IMR-90 (cell line): Measurements from ENCODE around the gene SYT8. TPM values are rescaled to one million over a fixed set of nuclear protein-coding genes. Genes with fewer than 3 reads are reported as not detected.

Experiments
- ATAC-seq: fragments of 200-7000 bp; cut with Tn5 transposase; 2 replicates; pipeline ENCODE4 v1.9.1; 2020; ENCODE audit warnings: low read depth, mild to moderate bottlenecking, moderate library complexity
- BruUV-seq: library from RNA; stranded (reverse); fragments of 400-500 nt; replicated peaks from 2 replicates; lab custom pipeline; 2021; lab: Mats Ljungman, UMichigan
- CTCF ChIA-PET: fragments of 300-600 bp; formaldehyde crosslinking; extraction: SDS; loops from one replicate; lab custom pipeline; 2021; ENCODE audit warnings: antibody characterized with exemption; lab: Yijun Ruan, JAX
- POLR2A ChIA-PET: fragments of 300-600 bp; sonication (Branson Sonifier 250); formaldehyde crosslinking; loops from one replicate; lab custom pipeline; 2022; ENCODE audit warnings: antibody characterized with exemption; ENCODE audit not compliant: unreplicated experiment; lab: Charles Lee
- DNase-seq: peaks from one replicate; pipeline ENCODE4 v3.0.0; 2013
- H2AFZ ChIP-seq: replicated peaks from 2 replicates; pipeline ENCODE3; 2013; ENCODE audit warnings: low read length, mild to moderate bottlenecking; ENCODE audit not compliant: poor library complexity
- H2AK5ac ChIP-seq: 2 replicates; pipeline ENCODE4 v1.6.1; 2013; ENCODE audit warnings: low read depth, low read length, inconsistent platforms
- H2AK9ac ChIP-seq: replicated peaks from 2 replicates; pipeline ENCODE3; 2013; ENCODE audit warnings: mild to moderate bottlenecking, low read depth, low read length, moderate library complexity; ENCODE audit not compliant: poor library complexity
- H2BK120ac ChIP-seq: 2 replicates; pipeline ENCODE4 v1.6.1; 2013; ENCODE audit warnings: low read depth, low read length, inconsistent platforms
- H2BK15ac ChIP-seq: 3 replicates; pipeline ENCODE4 v1.6.1; 2013; ENCODE audit warnings: low read depth, low read length, inconsistent platforms
- H2BK20ac ChIP-seq: 2 replicates; pipeline ENCODE4 v1.6.1; 2013; ENCODE audit warnings: low read depth, mild to moderate bottlenecking, inconsistent platforms, low read length, moderate library complexity
- H2BK5ac ChIP-seq: 2 replicates; pipeline ENCODE4 v1.6.1; 2013; ENCODE audit warnings: mild to moderate bottlenecking, low read depth, low read length, inconsistent platforms; ENCODE audit not compliant: poor library complexity, severe bottlenecking
- H3K14ac ChIP-seq: replicated peaks from 2 replicates; pipeline ENCODE4 v1.6.1; 2013; ENCODE audit warnings: low read depth, low read length, inconsistent platforms
- H3K18ac ChIP-seq: 2 replicates; pipeline ENCODE4 v1.6.1; 2013; ENCODE audit warnings: low read depth, low read length, control low read depth
- H3K23ac ChIP-seq: 2 replicates; pipeline ENCODE4 v1.6.1; 2013; ENCODE audit warnings: low read depth, low read length, inconsistent platforms
- H3K27ac ChIP-seq: 2 replicates; pipeline ENCODE4 v1.5.1; 2013; ENCODE audit warnings: mild to moderate bottlenecking, control low read depth, low read length; ENCODE audit not compliant: insufficient read depth
- H3K27me3 ChIP-seq: 2 replicates; pipeline ENCODE4 v1.6.1; 2013; ENCODE audit warnings: low read length; ENCODE audit not compliant: control insufficient read depth, insufficient read depth
- H3K36me3 ChIP-seq: 2 replicates; pipeline ENCODE4 v1.6.1; 2013; ENCODE audit warnings: low read length, mixed read lengths; ENCODE audit not compliant: control insufficient read depth, insufficient read depth
- H3K4ac ChIP-seq: 2 replicates; pipeline ENCODE4 v1.6.1; 2013; ENCODE audit warnings: low read depth, low read length, inconsistent platforms
- H3K4me1 ChIP-seq: 2 replicates; pipeline ENCODE4 v1.6.1; 2013; ENCODE audit warnings: low read length, mixed read lengths; ENCODE audit not compliant: control insufficient read depth, insufficient read depth
- H3K4me2 ChIP-seq: 2 replicates; pipeline ENCODE4 v1.6.1; 2013; ENCODE audit warnings: low read depth, mild to moderate bottlenecking, control low read depth, low read length, moderate library complexity
- H3K4me3 ChIP-seq: 2 replicates; pipeline ENCODE4 v1.5.1; 2013; ENCODE audit warnings: low read depth, mild to moderate bottlenecking, control low read depth, low read length, moderate library complexity; ENCODE audit not compliant: insufficient read depth
- H3K56ac ChIP-seq: 2 replicates; pipeline ENCODE4 v1.6.1; 2013; ENCODE audit warnings: low read length, inconsistent platforms; ENCODE audit not compliant: insufficient read depth; ENCODE audit errors: extremely low read depth
- H3K79me1 ChIP-seq, 2 experiments: 2 replicates each; pipeline ENCODE4 v1.6.1; 2013; ENCODE audit warnings: low read length in 2 of 2, inconsistent platforms in 1 of 2, low read depth in 1 of 2
- H3K9ac ChIP-seq: 2 replicates; pipeline ENCODE4 v1.6.1; 2013; ENCODE audit warnings: low read depth, low read length, control low read depth
- H3K9me1 ChIP-seq: 2 replicates; pipeline ENCODE4 v1.6.1; 2013; ENCODE audit warnings: low read length, inconsistent platforms; ENCODE audit not compliant: insufficient read depth
- H3K9me3 ChIP-seq: 2 replicates; pipeline ENCODE4 v1.6.1; 2013; ENCODE audit warnings: low read length; ENCODE audit not compliant: control insufficient read depth, insufficient read depth
- H4K20me1 ChIP-seq: 2 replicates; pipeline ENCODE4 v1.6.1; 2013; ENCODE audit warnings: low read length, inconsistent platforms; ENCODE audit not compliant: insufficient read depth
- H4K5ac ChIP-seq: 2 replicates; pipeline ENCODE4 v1.6.1; 2013; ENCODE audit warnings: mild to moderate bottlenecking, low read depth, low read length, control low read depth
- H4K8ac ChIP-seq, 2 experiments: 2 replicates each; pipeline ENCODE4 v1.6.1; 2013; ENCODE audit warnings: low read depth in 2 of 2, low read length in 2 of 2, control low read depth in 1 of 2, inconsistent platforms in 1 of 2
- H4K91ac ChIP-seq: 2 replicates; pipeline ENCODE4 v1.6.1; 2013; ENCODE audit warnings: low read depth, low read length, inconsistent platforms; ENCODE audit not compliant: insufficient read depth
- BHLHE40 ChIP-seq: fragments of 150-350 bp; IDR thresholded peaks from 2 replicates; pipeline ENCODE4 v1.6.1; 2016; ENCODE audit warnings: mild to moderate bottlenecking, low read depth, low read length
- CHD1 ChIP-seq: IDR thresholded peaks from 2 replicates; pipeline ENCODE4 v1.6.1; 2012; ENCODE audit warnings: low read depth, low read length, improper control_type of control experiment
- FOS ChIP-seq: fragments of 150-350 bp; IDR thresholded peaks from 2 replicates; pipeline ENCODE4 v1.6.1; 2016; ENCODE audit warnings: low read depth, low read length
- MAFK ChIP-seq: IDR thresholded peaks from 2 replicates; pipeline ENCODE4 v1.6.1; 2012; ENCODE audit warnings: low read depth, low read length, improper control_type of control experiment
- NFE2L2 ChIP-seq: fragments of 150-350 bp; IDR thresholded peaks from 2 replicates; pipeline ENCODE4 v1.6.1; 2016; ENCODE audit warnings: low read depth, mild to moderate bottlenecking, low read length
- POLR2A ChIP-seq: IDR thresholded peaks from 2 replicates; pipeline ENCODE4 v1.6.1; 2012; ENCODE audit warnings: mild to moderate bottlenecking, low read depth, low read length
- RAD21 ChIP-seq: IDR thresholded peaks from 2 replicates; pipeline ENCODE4 v1.6.1; 2012; ENCODE audit warnings: low read length, improper control_type of control experiment
- RCOR1 ChIP-seq: IDR thresholded peaks from 2 replicates; pipeline ENCODE4 v1.6.1; 2012; ENCODE audit warnings: mild to moderate bottlenecking, low read length, improper control_type of control experiment; ENCODE audit not compliant: insufficient replicate concordance
- RFX5 ChIP-seq: IDR thresholded peaks from 2 replicates; pipeline ENCODE4 v1.8.0; 2012; ENCODE audit warnings: low read depth, mild to moderate bottlenecking, low read length, moderate library complexity
- dilution Hi-C: fragments of 300-500 bp; cut with HindIII; formaldehyde crosslinking; loops from one replicate; pipeline ENCODE4 v1.14.3; 2018; ENCODE audit warnings: low sequenced_read_pairs; ENCODE audit not compliant: unreplicated experiment
- in situ Hi-C: fragments of 300-500 bp; cut with MboI; formaldehyde crosslinking; loops from 3 replicates; pipeline ENCODE4 v1.14.3; 2019; ENCODE audit warnings: low sequenced_read_pairs, inconsistent platforms, mixed read lengths
- intact Hi-C: fragments of 100-400 bp; cut with micrococcal nuclease; formaldehyde crosslinking; loops from 2 replicates; pipeline ENCODE4 v1.10.0; 2022
- polyA plus RNA-seq, 3 experiments: library from polyadenylated mRNA; depleted of rRNA; stranded (reverse); fragments of >200 nt; gene quantifications; 2 replicates each; pipeline ENCODE4 v1.2.3, GENCODE V29; 2012; ENCODE audit warnings: low replicate concordance in 1 of 3
- total RNA-seq: library from RNA; depleted of rRNA; stranded (reverse); fragments of >200 nt; gene quantifications from 2 replicates; pipeline ENCODE4 v1.2.3, GENCODE V29; 2012
- TF ChIP-seq, protein P1 (sequence below): fragments of 150-350 bp; IDR thresholded peaks from 2 replicates; pipeline ENCODE4 v1.6.1; 2016; ENCODE audit warnings: low read depth, mild to moderate bottlenecking, low read length, moderate library complexity, borderline replicate concordance
- TF ChIP-seq, protein P2 (sequence below): fragments of 150-350 bp; IDR thresholded peaks from 2 replicates; pipeline ENCODE4 v1.6.1; 2017; ENCODE audit warnings: mild to moderate bottlenecking, antibody characterized with exemption, low read length, low read depth

SYT8 gene
- total and polyA plus RNA-seq, 2 of the 4 experiments (the other 2 are of a cell fraction) = not detected

DNA sequence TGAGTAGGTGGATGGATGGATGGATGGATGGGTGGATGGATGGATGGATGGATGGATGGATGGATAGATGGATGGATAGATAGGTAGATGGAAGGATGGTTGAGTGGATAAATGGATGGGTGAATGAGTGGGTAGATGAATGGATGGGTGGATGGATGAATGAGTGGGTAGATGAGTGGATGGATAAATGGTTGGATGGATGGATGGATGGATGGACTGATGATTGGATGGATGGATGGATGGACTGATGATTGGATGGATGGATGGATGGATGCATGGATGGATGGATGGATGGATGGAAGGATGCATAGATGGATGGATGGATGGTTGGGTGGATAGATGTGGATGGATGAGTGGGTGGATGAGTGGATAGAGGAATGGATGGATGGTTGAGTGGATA, 13.2 kb upstream of the SYT8 start:
- Histone ChIP-seq H3K79me1 (no peaks in the 10 kb centered on the region), H3K27ac (no peak overlapping the region), H3K27me3 (peaks cover 16% of the 10 kb centered on the region), H3K9me3 (peaks cover 13% of the 10 kb centered on the region), H2BK5ac (peak overlapping the region; percentile 35), H3K4ac (no peak overlapping the region), H4K20me1 (no peaks in the 10 kb centered on the region), H2AK5ac (no peak overlapping the region), H3K18ac (no peak overlapping the region), H2BK20ac (no peak overlapping the region), H3K9ac (no peak overlapping the region), H3K4me1 (no peaks in the 10 kb centered on the region), H4K5ac (no peak overlapping the region), H3K23ac (no peak overlapping the region), H3K14ac (no peak overlapping the region), H3K4me2 (no peak overlapping the region), H3K4me3 (no peak overlapping the region), H2BK15ac (no peak overlapping the region), H2BK120ac (no peak overlapping the region), H2AFZ (no peak overlapping the region), H4K91ac (no peak overlapping the region), H3K9me1 (no peaks in the 10 kb centered on the region), H4K8ac (no peak overlapping the region), H3K56ac (no peak overlapping the region), H2AK9ac (no peak overlapping the region), H3K36me3 (no peaks in the 10 kb centered on the region)
- BruUV-seq = no TSS peak
- in situ Hi-C loops = loop anchor here (5.0 kb wide), 1 partner anchor 124 kb away; the partner anchor contains the start of gene KRTAP5-6
- POLR2A ChIA-PET = no interaction called here
- dilution Hi-C loops = no loop called here
- CTCF ChIA-PET = no interaction called here
- intact Hi-C loops = no loop called here
- no peak for DNase-seq
- TF ChIP-seq, protein P1, sequence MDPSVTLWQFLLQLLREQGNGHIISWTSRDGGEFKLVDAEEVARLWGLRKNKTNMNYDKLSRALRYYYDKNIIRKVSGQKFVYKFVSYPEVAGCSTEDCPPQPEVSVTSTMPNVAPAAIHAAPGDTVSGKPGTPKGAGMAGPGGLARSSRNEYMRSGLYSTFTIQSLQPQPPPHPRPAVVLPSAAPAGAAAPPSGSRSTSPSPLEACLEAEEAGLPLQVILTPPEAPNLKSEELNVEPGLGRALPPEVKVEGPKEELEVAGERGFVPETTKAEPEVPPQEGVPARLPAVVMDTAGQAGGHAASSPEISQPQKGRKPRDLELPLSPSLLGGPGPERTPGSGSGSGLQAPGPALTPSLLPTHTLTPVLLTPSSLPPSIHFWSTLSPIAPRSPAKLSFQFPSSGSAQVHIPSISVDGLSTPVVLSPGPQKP = no peak
- TF ChIP-seq RFX5 = no peak
- TF ChIP-seq, protein P2, sequence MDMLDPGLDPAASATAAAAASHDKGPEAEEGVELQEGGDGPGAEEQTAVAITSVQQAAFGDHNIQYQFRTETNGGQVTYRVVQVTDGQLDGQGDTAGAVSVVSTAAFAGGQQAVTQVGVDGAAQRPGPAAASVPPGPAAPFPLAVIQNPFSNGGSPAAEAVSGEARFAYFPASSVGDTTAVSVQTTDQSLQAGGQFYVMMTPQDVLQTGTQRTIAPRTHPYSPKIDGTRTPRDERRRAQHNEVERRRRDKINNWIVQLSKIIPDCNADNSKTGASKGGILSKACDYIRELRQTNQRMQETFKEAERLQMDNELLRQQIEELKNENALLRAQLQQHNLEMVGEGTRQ = no peak
- TF ChIP-seq RAD21 = no peak
- TF ChIP-seq FOS = no peak
- no peak for TF ChIP-seq RCOR1
- TF ChIP-seq BHLHE40 = no peak
- TF ChIP-seq POLR2A = no peak
- TF ChIP-seq MAFK = no peak
- no peak for TF ChIP-seq NFE2L2
- TF ChIP-seq CHD1 = no peak
- no peak for ATAC-seq
